Measurements from ENCODE around the gene CARD11.

The CARD11 gene

GRCh38 chr7:2872296-2872874, 171.3 kb downstream of the CARD11 start:
- no peak for DNase-seq (ENCODE audit: low read depth)

DNA sequence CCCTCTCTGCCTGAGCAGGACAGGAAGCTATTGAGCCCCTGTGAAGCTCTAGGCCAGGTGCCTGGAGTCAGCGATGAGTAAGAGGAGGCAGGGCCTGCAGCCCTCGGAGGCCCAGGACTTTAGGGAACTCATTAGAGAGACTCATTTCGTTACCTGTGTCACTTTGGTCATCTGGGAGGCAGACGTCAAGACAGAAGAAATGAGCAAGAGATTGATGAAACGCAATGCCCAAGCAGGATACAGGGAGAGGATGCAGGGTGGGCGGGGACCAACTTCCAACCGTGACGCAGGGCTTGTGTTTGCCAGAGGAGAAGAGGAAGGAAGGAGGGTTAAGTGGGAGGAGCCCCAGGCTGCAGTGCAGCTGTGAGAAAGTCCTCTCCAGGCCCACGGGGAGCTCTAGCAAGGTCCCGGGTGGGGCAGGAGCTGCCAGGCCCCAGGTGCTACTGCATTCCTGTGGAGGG, 173.2 kb downstream of the CARD11 start:
- DNase-seq (ENCODE audit: low read depth) = no peak

GRCh38 chr7:2869981-2870380, 173.7 kb downstream of the CARD11 start:
- DNase-seq (ENCODE audit: low read depth) = no peak

GRCh38 chr7:2866601-2867000, 177.1 kb downstream of the CARD11 start:
- no peak for DNase-seq (ENCODE audit: low read depth)

GRCh38 chr7:2864999-2865670, 178.5 kb downstream of the CARD11 start:
- peak; percentile 56 for DNase-seq (ENCODE audit: low read depth)

- no peak for DNase-seq (ENCODE audit: low read depth)
Measured at GRCh38 chr7:2864204-2864985, 179.3 kb downstream of the CARD11 start.

DNA sequence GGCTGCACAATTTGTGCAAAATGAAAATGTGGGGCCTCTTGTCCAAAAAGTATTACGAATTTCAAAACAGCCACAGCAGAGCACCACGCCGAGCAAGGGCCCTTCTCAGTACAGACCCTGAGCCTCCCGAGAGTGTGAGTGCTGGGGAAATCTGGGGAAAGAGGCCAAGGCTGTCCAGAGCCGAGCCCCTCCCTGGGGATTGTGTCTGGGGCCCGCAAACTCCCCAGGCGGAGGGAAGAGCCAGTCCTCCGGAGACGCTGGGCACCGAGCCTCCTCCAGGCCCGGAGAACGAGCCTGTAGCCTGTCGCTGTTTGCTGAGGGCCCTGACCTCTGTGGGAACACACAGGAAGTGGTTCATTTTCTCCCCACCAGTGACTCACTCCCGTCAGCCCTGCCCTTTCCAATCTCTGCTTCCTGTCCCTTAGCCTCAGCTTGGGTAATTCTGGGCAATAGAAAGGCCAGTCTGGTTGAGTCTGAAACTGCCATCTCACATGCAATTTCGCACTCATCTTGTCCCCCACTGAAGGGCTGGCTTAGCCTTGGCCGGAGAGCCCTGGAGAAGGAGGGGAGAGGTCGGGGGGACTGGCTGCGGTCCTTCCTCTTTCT, 180.1 kb downstream of the CARD11 start:
- DNase-seq (ENCODE audit: low read depth) = peak; percentile 12

GRCh38 chr7:2862831-2863361, 180.8 kb downstream of the CARD11 start:
- peak; percentile 12 for DNase-seq (ENCODE audit: low read depth)

DNA sequence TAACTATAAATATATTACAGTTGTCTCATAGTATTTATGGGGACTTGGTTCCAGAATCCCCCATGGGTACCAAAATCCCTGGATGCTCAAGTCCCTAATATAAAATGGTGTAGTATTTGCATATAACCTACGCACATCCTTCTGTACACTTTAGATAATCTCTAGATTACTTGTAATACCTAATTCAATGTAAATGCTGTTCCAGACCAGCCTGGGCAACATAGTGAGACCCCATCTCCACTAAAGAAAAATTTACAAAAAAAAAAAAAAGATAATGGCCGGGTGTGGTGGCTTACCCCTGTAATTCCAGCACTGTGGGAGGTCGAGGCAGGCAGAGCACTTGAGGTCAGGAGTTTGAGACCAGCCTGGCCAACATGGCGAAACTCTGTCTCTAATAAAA, 182.2 kb downstream of the CARD11 start:
- no peak for DNase-seq (ENCODE audit: low read depth)

DNA sequence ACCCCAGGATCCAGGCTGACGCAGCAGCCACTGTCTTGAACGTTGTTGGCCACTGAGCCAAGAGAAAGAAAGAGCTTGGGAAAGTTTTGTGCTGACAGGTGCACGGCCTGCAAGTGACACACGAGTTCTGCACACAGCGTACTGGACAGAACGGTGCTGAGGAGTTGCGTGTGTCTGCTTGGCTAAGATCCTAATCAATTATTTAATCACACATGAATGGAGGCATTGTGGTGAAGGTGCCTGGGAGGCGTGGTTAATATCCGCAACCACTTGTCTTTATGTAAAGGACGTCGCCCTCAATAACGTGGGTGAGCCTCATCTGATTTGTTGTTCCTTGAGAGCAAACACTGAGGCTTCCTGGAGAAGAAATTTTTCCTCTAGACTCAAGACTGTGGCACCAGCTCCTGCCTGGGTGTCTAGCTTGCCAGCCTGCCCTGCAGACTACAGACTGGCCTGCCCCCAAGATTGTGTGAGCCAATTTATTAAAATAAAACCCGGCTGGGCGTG, 183.0 kb downstream of the CARD11 start:
- DNase-seq (ENCODE audit: low read depth) = no peak

DNA sequence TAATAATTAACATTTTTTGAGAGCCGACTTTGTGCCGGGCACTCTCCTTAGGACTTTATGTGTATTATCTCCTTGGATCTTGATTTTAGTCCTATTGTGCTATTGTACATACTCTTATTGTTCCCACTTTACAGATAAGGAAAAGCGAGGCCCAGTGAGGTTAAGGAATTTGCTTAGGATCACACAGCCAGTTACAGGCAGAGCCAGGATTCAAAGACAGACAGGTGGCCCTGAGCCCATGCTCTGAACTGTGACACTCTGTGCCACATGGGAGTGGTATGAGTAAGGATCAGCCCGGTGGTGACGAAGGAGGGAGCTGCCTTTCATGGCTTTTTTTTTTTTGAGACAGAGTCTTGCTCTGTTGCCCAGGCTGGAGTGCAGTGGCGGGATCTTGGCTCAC, 183.7 kb downstream of the CARD11 start:
- DNase-seq (ENCODE audit: low read depth) = no peak

DNA sequence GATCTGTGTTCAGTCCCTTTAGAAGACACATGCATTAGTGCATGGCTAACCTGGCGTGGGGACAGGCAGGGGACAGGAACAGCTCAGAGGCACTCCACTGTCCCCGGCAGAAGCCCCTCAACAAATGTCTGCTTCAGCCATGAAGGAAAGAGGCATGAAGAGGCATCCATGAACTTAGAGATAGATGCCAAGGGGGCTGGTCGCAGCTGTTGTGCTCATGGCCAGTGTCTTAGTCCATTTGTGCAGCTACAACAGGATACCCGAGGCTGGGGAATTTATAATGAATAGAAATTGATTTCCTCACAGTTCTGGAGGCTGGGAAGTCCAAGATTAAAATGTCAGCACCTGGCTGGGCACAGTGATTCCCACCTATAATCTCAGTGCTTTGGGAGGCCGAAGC, 185.0 kb downstream of the CARD11 start:
- DNase-seq (ENCODE audit: low read depth) = no peak

- DNase-seq (ENCODE audit: low read depth) = no peak
Measured at GRCh38 chr7:2856388-2857169, 187.1 kb downstream of the CARD11 start.
